A673 (cell line): ENCODE measurements around the gene FLRT1. TPM values are rescaled to one million over a fixed set of nuclear protein-coding genes. Genes with fewer than 3 reads are reported as not detected.

ENCODE experiments used
- BruUV-seq: library from RNA; stranded (reverse); fragments of 400-500 nt; replicated peaks from 2 replicates; lab custom pipeline; 2021; lab: Mats Ljungman, UMichigan
- CTCF ChIA-PET: fragments of 300-600 bp; sonication (Branson Sonifier 250); formaldehyde crosslinking; loops from one replicate; lab custom pipeline; 2022; ENCODE audit warnings: antibody characterized with exemption; lab: Charles Lee
- POLR2A ChIA-PET: fragments of 300-600 bp; sonication (Branson Sonifier 250); formaldehyde crosslinking; loops from one replicate; lab custom pipeline; 2022; ENCODE audit warnings: antibody characterized with exemption; ENCODE audit not compliant: low non-redundant PET; lab: Charles Lee
- DNase-seq: peaks from one replicate; pipeline ENCODE4 v3.0.0-alpha.2; 2015; ENCODE audit warnings: low spot score
- H3K27ac ChIP-seq: fragments of 200-600 bp; sonication (generic); 2 replicates; pipeline ENCODE4 v1.5.1; 2016; ENCODE audit warnings: mixed run types, low read depth, mild to moderate bottlenecking, mixed read lengths, antibody characterized with exemption, low read length; ENCODE audit not compliant: poor library complexity, severe bottlenecking
- H3K27me3 ChIP-seq: fragments of 200-600 bp; sonication (generic); replicated peaks from 2 replicates; pipeline ENCODE4 v1.6.1; 2017; ENCODE audit warnings: mixed run types, low read depth, mild to moderate bottlenecking, mixed read lengths, antibody characterized with exemption, low read length; ENCODE audit not compliant: insufficient read depth, poor library complexity
- H3K36me3 ChIP-seq: fragments of 200-600 bp; sonication (generic); 2 replicates; pipeline ENCODE4 v1.6.1; 2016; ENCODE audit warnings: mixed run types, mild to moderate bottlenecking, mixed read lengths, antibody characterized with exemption, low read length; ENCODE audit not compliant: insufficient read depth, poor library complexity, severe bottlenecking
- H3K4me1 ChIP-seq: fragments of 200-600 bp; sonication (generic); 2 replicates; pipeline ENCODE4 v1.6.1; 2017; ENCODE audit warnings: mixed run types, mild to moderate bottlenecking, mixed read lengths, antibody characterized with exemption, low read length; ENCODE audit not compliant: insufficient read depth, poor library complexity, severe bottlenecking
- H3K4me3 ChIP-seq: fragments of 200-600 bp; sonication (generic); 2 replicates; pipeline ENCODE4 v1.5.1; 2016; ENCODE audit warnings: low read depth, mixed run types, mild to moderate bottlenecking, mixed read lengths, low read length; ENCODE audit not compliant: poor library complexity, severe bottlenecking
- H3K9me3 ChIP-seq: fragments of 200-600 bp; sonication (generic); 2 replicates; pipeline ENCODE4 v1.6.1; 2016; ENCODE audit warnings: mixed run types, low read depth, mild to moderate bottlenecking, mixed read lengths, antibody characterized with exemption, low read length; ENCODE audit not compliant: poor library complexity, severe bottlenecking
- EZH2 ChIP-seq: fragments of 200-600 bp; sonication (generic); IDR thresholded peaks from 2 replicates; pipeline ENCODE4 v1.6.1; 2017; ENCODE audit warnings: borderline replicate concordance, low read depth, mild to moderate bottlenecking, mixed read lengths, antibody characterized with exemption, low read length; ENCODE audit not compliant: poor library complexity, severe bottlenecking
- intact Hi-C: fragments of 100-400 bp; cut with micrococcal nuclease; formaldehyde crosslinking; loops from one replicate; pipeline ENCODE4 v1.10.0; 2022; ENCODE audit not compliant: unreplicated experiment
- total RNA-seq: library from RNA; stranded (reverse); gene quantifications from 2 replicates; pipeline ENCODE4 v1.2.3, GENCODE V29; 2021
- TF ChIP-seq, protein P1 (sequence below): fragments of 300-800, 200-600 bp; sonication (generic); conservative IDR thresholded peaks from 2 replicates; pipeline ENCODE4 v1.5.1; 2017; ENCODE audit warnings: low read depth, mild to moderate bottlenecking, antibody characterized with exemption, low read length, moderate library complexity, mixed read lengths

The FLRT1 gene
- total RNA-seq, 1 experiment from 2014 or later = 0.45 TPM

DNA sequence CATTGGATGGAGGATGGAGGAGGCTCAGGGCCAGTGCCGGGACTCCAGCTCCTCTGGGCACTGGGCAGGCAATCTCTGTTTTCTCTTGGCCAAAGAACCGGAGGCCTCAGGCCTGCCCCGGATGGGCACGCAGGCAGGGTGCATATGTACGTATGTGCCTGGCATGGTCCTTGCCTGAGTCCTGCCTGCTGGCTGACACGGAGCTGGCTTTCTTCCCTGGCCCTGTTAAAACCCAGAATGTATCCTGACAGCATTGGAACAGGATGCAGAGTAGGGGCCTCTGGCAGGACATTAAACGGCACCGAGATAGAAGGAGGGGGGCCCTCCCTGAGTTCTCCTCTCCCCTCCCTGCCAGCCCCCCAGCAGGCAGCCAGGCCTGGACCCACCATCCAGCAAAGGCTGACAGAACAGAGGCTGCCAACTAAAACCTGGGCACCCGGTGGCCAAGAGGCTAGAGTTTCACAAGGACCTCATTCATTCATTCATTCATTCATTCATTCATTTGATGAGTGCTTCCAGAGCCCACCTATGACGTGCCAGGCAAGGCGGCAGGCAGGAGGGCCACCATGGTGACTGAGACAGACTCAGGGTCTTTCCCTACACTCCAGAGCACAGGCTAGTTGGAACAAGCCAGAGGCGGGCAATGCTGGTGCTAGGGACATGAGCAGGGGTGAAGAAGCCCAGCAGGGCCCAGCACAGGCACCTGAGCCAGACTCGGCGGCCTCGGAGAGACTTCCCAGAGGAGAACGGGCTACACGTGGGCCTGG lies 28.8 kb downstream of the FLRT1 start:
- no peaks in the 10 kb centered on the region for H3K27me3 ChIP-seq
- DNase-seq = no peak
- ChIA-PET CTCF (no interaction called here), POLR2A (no interaction called here)
- intact Hi-C loops = no loop called here
- H3K36me3 ChIP-seq = no peaks in the 10 kb centered on the region
- no peak overlapping the region for H3K4me3 ChIP-seq
- no peak overlapping the region for H3K27ac ChIP-seq
- no peaks in the 10 kb centered on the region for H3K9me3 ChIP-seq
- TF ChIP-seq, protein P1, sequence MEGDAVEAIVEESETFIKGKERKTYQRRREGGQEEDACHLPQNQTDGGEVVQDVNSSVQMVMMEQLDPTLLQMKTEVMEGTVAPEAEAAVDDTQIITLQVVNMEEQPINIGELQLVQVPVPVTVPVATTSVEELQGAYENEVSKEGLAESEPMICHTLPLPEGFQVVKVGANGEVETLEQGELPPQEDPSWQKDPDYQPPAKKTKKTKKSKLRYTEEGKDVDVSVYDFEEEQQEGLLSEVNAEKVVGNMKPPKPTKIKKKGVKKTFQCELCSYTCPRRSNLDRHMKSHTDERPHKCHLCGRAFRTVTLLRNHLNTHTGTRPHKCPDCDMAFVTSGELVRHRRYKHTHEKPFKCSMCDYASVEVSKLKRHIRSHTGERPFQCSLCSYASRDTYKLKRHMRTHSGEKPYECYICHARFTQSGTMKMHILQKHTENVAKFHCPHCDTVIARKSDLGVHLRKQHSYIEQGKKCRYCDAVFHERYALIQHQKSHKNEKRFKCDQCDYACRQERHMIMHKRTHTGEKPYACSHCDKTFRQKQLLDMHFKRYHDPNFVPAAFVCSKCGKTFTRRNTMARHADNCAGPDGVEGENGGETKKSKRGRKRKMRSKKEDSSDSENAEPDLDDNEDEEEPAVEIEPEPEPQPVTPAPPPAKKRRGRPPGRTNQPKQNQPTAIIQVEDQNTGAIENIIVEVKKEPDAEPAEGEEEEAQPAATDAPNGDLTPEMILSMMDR = no peak
- TF ChIP-seq EZH2 = no peak
- peaks cover 45% of the 10 kb centered on the region for H3K4me1 ChIP-seq
- BruUV-seq = no TSS peak

DNA sequence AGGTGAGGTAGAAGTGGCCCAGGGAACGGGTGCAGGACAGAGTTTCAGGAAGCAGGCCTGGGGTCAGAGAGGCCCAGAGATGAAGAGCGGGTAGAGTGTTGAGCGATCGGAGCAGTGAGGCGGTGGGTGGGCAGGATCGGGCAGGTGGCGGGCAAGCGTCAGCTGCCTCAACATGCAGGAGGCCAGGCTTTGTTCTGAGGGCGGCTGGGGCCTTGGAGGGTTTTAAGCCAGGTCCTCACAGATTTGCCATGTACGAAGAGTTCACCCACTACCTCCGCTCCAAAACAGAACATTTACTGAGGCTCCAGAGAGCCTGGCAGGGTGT lies 29.4 kb downstream of the FLRT1 start:
- TF ChIP-seq EZH2 = no peak
- TF ChIP-seq, protein P1 = no peak
- Histone ChIP-seq H3K9me3 (no peaks in the 10 kb centered on the region), H3K27ac (no peak overlapping the region), H3K4me3 (no peak overlapping the region), H3K27me3 (no peaks in the 10 kb centered on the region), H3K36me3 (no peaks in the 10 kb centered on the region), H3K4me1 (peaks cover 50% of the 10 kb centered on the region)
- no peak for DNase-seq
- BruUV-seq = no TSS peak
- ChIA-PET POLR2A (no interaction called here), CTCF (no interaction called here)
- intact Hi-C loops = no loop called here

DNA sequence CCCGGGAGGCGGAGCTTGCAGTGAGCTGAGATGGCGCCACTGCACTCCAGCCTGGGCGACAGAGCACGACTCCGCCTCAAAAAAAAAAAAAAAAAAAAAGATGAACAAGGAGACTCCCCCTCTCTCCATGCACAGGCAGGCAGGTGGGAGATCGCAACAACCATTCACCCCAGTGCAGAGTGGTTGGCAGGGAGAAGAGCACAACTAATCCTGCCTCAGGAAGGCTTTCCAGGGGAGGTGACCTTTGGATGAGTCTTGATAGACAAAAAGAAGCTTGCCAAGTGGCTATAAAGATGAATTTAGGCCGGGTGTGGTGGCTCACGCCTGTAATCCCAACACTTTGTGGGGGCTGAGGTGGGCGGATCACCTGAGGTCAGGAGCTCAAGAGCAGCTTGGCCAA lies 30.0 kb downstream of the FLRT1 start:
- CTCF ChIA-PET = interaction anchor here (0.8 kb wide), 1 partner anchor 37 kb away, joined by 6 read pairs; no protein-coding TSS in a partner anchor
- Histone ChIP-seq H3K4me3 (no peak overlapping the region), H3K36me3 (no peaks in the 10 kb centered on the region), H3K9me3 (no peaks in the 10 kb centered on the region), H3K27ac (no peak overlapping the region), H3K27me3 (no peaks in the 10 kb centered on the region), H3K4me1 (peaks cover 51% of the 10 kb centered on the region)
- POLR2A ChIA-PET = no interaction called here
- no peak for DNase-seq
- no peak for TF ChIP-seq EZH2
- TF ChIP-seq, protein P1 = no peak
- no TSS peak for BruUV-seq
- intact Hi-C loops = no loop called here
